Epithelial cell of prostate (primary cell): ENCODE results near the gene VPS26A.
"Not testable (repeated sequence)": the region's sequence is repeated elsewhere in the genome, so short reads cannot be mapped to it uniquely, and the experiment has no call there.

Experiments
- DNase-seq: peaks from one replicate; pipeline ENCODE4 v3.0.0-alpha.2; 2011; ENCODE audit warnings: low read depth, low spot score
- H3K27ac ChIP-seq: fragments of 450-650 bp; 2 replicates; pipeline ENCODE4 v1.5.1; 2017; ENCODE audit warnings: mild to moderate bottlenecking

The VPS26A gene

GRCh38 chr10:69101451-69102095, 22.4 kb upstream of the VPS26A start:
- no peak for DNase-seq
- no peak overlapping the region for H3K27ac ChIP-seq

GRCh38 chr10:69102440-69102839, 21.5 kb upstream of the VPS26A start:
- DNase-seq: no peak
- no peak overlapping the region for H3K27ac ChIP-seq

- no peak for DNase-seq
- H3K27ac ChIP-seq: no peak overlapping the region
Measured at GRCh38 chr10:69103784-69104183, 20.2 kb upstream of the VPS26A start.

GRCh38 chr10:69104994-69105790, 18.8 kb upstream of the VPS26A start:
- no peak overlapping the region for H3K27ac ChIP-seq
- DNase-seq: no peak

GRCh38 chr10:69107176-69107490, 16.8 kb upstream of the VPS26A start:
- H3K27ac ChIP-seq: no peak overlapping the region
- no peak for DNase-seq

GRCh38 chr10:69107699-69108098, 16.3 kb upstream of the VPS26A start:
- DNase-seq: no peak

GRCh38 chr10:69119896-69120295, 4.1 kb upstream of the VPS26A start:
- DNase-seq: no peak
- H3K27ac ChIP-seq: no peak overlapping the region

More at GRCh38 chr10:69107699-69108098, 16.3 kb upstream of the VPS26A start:
- H3K27ac ChIP-seq: no peak overlapping the region

GRCh38 chr10:69123306-69123746, 652 bp upstream of the VPS26A start:
- no peak for DNase-seq
- H3K27ac ChIP-seq: peak overlapping the region; percentile 94

GRCh38 chr10:69124563-69125268, 738 bp downstream of the VPS26A start:
- H3K27ac ChIP-seq: peak overlapping the region; percentile 94
- no peak for DNase-seq

- DNase-seq: no peak
- peak overlapping the region; percentile 94 for H3K27ac ChIP-seq
Measured at GRCh38 chr10:69125554-69125953, 1.6 kb downstream of the VPS26A start.

GRCh38 chr10:69130251-69130650, 6.3 kb downstream of the VPS26A start:
- no peak overlapping the region for H3K27ac ChIP-seq
- DNase-seq: no peak

GRCh38 chr10:69139961-69140360, 16.0 kb downstream of the VPS26A start:
- no peak overlapping the region for H3K27ac ChIP-seq
- no peak for DNase-seq

GRCh38 chr10:69141304-69141703, 17.3 kb downstream of the VPS26A start:
- H3K27ac ChIP-seq: no peak overlapping the region

GRCh38 chr10:69142074-69142473, 18.1 kb downstream of the VPS26A start:
- H3K27ac ChIP-seq, DNase-seq: not testable (repeated sequence)

More at GRCh38 chr10:69141304-69141703, 17.3 kb downstream of the VPS26A start:
- DNase-seq: no peak

GRCh38 chr10:69142983-69143382, 19.0 kb downstream of the VPS26A start:
- H3K27ac ChIP-seq: no peak overlapping the region
- DNase-seq: no peak

- H3K27ac ChIP-seq: no peak overlapping the region
- DNase-seq: no peak
Measured at GRCh38 chr10:69145329-69145728, 21.4 kb downstream of the VPS26A start.

- DNase-seq: no peak
Measured at GRCh38 chr10:69145864-69146263, 21.9 kb downstream of the VPS26A start.

GRCh38 chr10:69146759-69147158, 22.8 kb downstream of the VPS26A start:
- H3K27ac ChIP-seq: no peak overlapping the region
- DNase-seq: no peak

More at GRCh38 chr10:69145864-69146263, 21.9 kb downstream of the VPS26A start:
- H3K27ac ChIP-seq: no peak overlapping the region

- H3K27ac ChIP-seq: no peak overlapping the region
- no peak for DNase-seq
Measured at GRCh38 chr10:69151984-69152383, 28.0 kb downstream of the VPS26A start.

GRCh38 chr10:69153227-69153626, 29.2 kb downstream of the VPS26A start:
- H3K27ac ChIP-seq: no peak overlapping the region
- DNase-seq: no peak

- H3K27ac ChIP-seq: no peak overlapping the region
- no peak for DNase-seq
Measured at GRCh38 chr10:69160809-69161241, 36.8 kb downstream of the VPS26A start.
